Measurements from ENCODE around the gene NID2. TPM values are rescaled to one million over a fixed set of nuclear protein-coding genes. Genes with fewer than 3 reads are reported as not detected.

Gene NID2
- total RNA-seq, 2 experiments from 2014 or later = 0.13 TPM; not detected in 1

- ChIA-PET POLR2A (interaction anchor here (0.5 to 0.6 kb wide), 2 partner anchors 114 to 137 kb away, joined by 3 read pairs; no protein-coding TSS in a partner anchor), CTCF (interaction anchor here (0.9 to 2.1 kb wide), 14 partner anchors 9 to 203 kb away, joined by 3 to 6 read pairs (median 4); partner anchors contain the start of gene GNG2)
These were observed 89.7 kb downstream of the NID2 start for GRCh38 chr14:51979088-51979709.

GRCh38 chr14:51978681-51979085 lies 90.2 kb downstream of the NID2 start:
- POLR2A ChIA-PET = interaction anchor here (0.5 to 0.6 kb wide), 3 partner anchors 98 to 138 kb away, joined by 3 read pairs; no protein-coding TSS in a partner anchor
- CTCF ChIA-PET = interaction anchor here (0.6 to 2.1 kb wide), 15 partner anchors 8 to 200 kb away, joined by 3 to 6 read pairs (median 4); partner anchors contain the start of gene GNG2

- CTCF ChIA-PET = interaction anchor here (0.6 kb wide), 1 partner anchor 41 kb away, joined by 3 read pairs; no protein-coding TSS in a partner anchor
- POLR2A ChIA-PET = no interaction called here
These were observed 91.8 kb downstream of the NID2 start for GRCh38 chr14:51977075-51977474.

DNA sequence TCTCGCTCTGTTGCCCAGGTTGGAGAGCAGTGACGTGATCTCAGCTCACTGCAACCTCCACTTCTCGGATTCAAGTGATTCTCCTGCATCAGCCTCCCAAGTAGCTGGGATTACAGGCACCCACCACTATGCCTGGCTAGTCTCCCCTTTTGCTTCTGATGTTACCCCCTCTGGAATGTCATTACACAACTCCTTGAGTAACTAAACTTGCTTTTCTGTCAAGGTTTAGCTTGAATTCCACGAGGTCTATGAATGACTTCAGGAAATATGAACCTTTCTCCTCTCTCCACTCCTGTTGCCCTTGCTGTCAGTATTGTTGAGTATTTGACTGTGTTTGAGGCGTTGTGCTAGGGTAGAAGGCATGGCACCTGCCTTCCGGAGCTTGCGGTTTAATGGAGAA lies 96.3 kb downstream of the NID2 start:
- ChIA-PET CTCF (interaction anchor here (0.7 to 0.9 kb wide), 2 partner anchors 192 to 436 kb away, joined by 3 to 4 read pairs; no protein-coding TSS in a partner anchor), POLR2A (no interaction called here)

- POLR2A ChIA-PET = no interaction called here
- CTCF ChIA-PET = interaction anchor here (1.0 kb wide), 1 partner anchor 9 kb away, joined by 4 read pairs; no protein-coding TSS in a partner anchor
These were observed 98.9 kb downstream of the NID2 start for GRCh38 chr14:51969852-51970540.

DNA sequence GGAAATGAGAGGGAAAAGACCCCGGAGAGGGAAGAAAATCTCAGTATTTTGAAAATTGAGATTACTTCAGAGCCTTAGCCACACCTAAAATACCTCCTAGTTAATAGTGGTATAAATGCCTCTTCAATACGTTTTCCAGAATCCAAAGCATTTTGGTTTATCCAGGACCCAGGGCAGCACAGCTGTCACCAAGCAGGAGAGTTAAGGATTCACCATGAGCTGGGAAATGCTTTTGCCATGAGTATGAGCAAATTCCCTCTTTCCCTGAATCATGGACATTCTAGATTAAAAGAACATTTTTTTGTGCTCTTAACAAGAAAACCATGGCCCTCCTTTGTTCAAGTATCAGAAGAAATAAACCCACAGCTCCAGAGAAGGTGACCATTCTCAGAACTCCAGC lies 101.3 kb downstream of the NID2 start:
- ChIA-PET POLR2A (no interaction called here), CTCF (interaction anchor here (1.7 kb wide), 1 partner anchor 11 kb away, joined by 3 read pairs; no protein-coding TSS in a partner anchor)

DNA sequence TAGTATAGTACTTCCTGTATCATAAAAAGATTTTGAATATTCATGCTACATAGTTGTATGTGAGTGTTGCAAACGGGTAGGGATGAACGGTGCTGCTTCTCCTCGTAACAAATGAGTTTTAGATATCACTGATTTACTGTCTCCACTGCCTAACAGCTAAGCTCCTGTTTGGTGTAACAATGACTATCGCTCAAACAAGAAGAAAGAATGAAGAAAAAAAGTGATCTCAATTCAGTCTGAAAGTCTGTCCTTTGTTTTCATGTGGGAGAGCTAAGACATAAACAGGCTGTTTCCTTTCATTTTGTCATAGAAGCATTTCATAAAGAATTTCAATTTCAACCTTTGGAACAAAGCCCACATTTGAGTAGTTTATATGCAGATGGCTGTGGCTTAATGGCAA lies 105.6 kb downstream of the NID2 start:
- ChIA-PET CTCF (no interaction called here), POLR2A (no interaction called here)

DNA sequence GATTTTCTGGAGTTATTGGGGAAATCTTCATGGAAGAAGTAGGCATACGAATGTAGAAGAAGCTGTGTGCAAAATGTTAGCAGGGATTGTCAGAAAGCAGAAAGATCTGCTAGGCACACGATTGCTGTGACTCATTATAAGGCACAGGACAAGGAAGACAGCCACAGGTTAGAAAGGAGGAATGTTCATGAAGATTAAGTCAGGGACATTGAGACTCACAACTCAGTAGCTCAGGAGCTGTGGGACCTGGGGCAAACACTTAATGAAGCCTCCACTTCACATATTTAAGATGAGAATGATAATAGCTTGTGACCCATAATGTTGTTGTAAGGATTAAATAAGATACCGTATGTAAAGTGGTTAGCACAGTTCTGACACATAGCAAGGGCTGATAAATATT lies 106.1 kb downstream of the NID2 start:
- POLR2A ChIA-PET = no interaction called here

DNA sequence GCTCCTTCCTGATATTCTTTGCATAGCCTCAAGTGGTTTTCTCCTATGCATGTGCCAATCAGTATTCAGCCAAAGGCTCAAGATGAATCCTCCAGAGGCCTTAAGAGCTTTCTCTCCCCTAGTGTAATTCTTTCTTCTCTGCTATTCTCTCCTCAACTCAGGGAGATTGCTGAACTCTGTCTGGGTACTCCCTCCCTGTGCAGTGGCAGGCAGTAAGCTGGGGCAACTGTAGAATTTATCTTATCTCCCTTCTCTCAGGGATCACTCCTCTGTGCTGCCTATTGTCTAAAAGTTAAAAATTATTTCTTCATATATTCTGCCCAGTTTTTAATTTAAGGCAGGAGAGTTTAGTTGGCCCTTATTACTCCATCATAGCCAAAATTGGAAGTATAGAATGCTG lies 108.0 kb downstream of the NID2 start:
- POLR2A ChIA-PET = no interaction called here
- CTCF ChIA-PET = no interaction called here

More for the DNA sequence above, 106.1 kb downstream of the NID2 start:
- CTCF ChIA-PET = no interaction called here

- ChIA-PET POLR2A (no interaction called here), CTCF (no interaction called here)
These were observed 108.9 kb downstream of the NID2 start for GRCh38 chr14:51959928-51960327.

- POLR2A ChIA-PET = interaction anchor here (0.6 kb wide), 1 partner anchor 111 kb away, joined by 10 read pairs; no protein-coding TSS in a partner anchor
- CTCF ChIA-PET = no interaction called here
These were observed 110.9 kb downstream of the NID2 start for GRCh38 chr14:51957950-51958349.

Other genes starting within 250 kb of the NID2 start
- 100 to 1,000 TPM; 108 to 110 TPM for gene GNG2, start 208.4 kb downstream of the NID2 start, total RNA-seq
- 100 to 1,000 TPM; 204 to 217 TPM for gene RTRAF, start 79.5 kb downstream of the NID2 start, total RNA-seq
- gene PTGDR, start 198.6 kb upstream of the NID2 start, total RNA-seq = under 1 TPM; 0.34 to 0.74 TPM
- 10 to 100 TPM; 45.2 to 49.7 TPM for gene PTGER2, start 245.3 kb upstream of the NID2 start, total RNA-seq

Data from activated CD8-positive, alpha-beta memory T cell treated with anti-CD3 and anti-CD28 coated beads for 36 hours (primary cell).